ENCODE data around the gene PRAMEF20. TPM values are rescaled to one million over a fixed set of nuclear protein-coding genes. Genes with fewer than 3 reads are reported as not detected.
"Not testable (repeated sequence)": the region's sequence is repeated elsewhere in the genome, so short reads cannot be mapped to it uniquely, and the experiment has no call there.

Gene PRAMEF20
- polyA plus RNA-seq, 1 of the 3 experiments (the other 2 are of a cell fraction), result not detected

GRCh38 chr1:13380380-13380779 is 29.9 kb upstream of the PRAMEF20 start:
- 8% methylated on average over 3 of the region's 3 CpGs for WGBS (ENCODE audit: low lambda C conversion rate)
- DNase-seq, result not testable (repeated sequence)

GRCh38 chr1:13389332-13389731 is 20.9 kb upstream of the PRAMEF20 start, which contains the start of gene PRAMEF17:
Gene PRAMEF17, plus strand, starts transcription at chr1:13389632. Its CDS starts 26 bp downstream, at chr1:13389658.
- CTCF ChIA-PET, result not testable (repeated sequence)

More at GRCh38 chr1:13380380-13380779, 29.9 kb upstream of the PRAMEF20 start:
- H3K9me3 ChIP-seq; H3K9me2 ChIP-seq; H3K4me3 ChIP-seq (ENCODE audit: low read depth in 2 of 2, low read length in 1 of 2); H3F3A ChIP-seq (replicated peaks; ENCODE audit: insufficient read depth); H3K4me2 ChIP-seq; H3K4me1 ChIP-seq (ENCODE audit: control insufficient read depth in 1 of 2, insufficient read depth in 2 of 2, low read depth in 1 of 2, low read length in 1 of 2); H4K20me1 ChIP-seq (ENCODE audit: insufficient read depth); H3K79me2 ChIP-seq (ENCODE audit: insufficient read depth); H3K9ac ChIP-seq; POLR2A ChIA-PET; H2AFZ ChIP-seq (ENCODE audit: low read depth); CTCF ChIA-PET; H3K27ac ChIP-seq (ENCODE audit: low read depth in 2 of 2, low read length in 1 of 2); H3K27me3 ChIP-seq (ENCODE audit: insufficient read depth); H3K36me3 ChIP-seq (replicated peaks in 1 of 2; ENCODE audit: control insufficient read depth in 1 of 2, insufficient read depth in 2 of 2, low read length in 1 of 2): not testable (repeated sequence)

GRCh38 chr1:13393004-13393403 is 17.2 kb upstream of the PRAMEF20 start:
- H3K9me3 ChIP-seq; H3K79me2 ChIP-seq (ENCODE audit: insufficient read depth); H3K9ac ChIP-seq; POLR2A ChIA-PET; DNase-seq; H3K4me3 ChIP-seq (ENCODE audit: low read depth in 2 of 2, low read length in 1 of 2); H3K27ac ChIP-seq (ENCODE audit: low read depth in 2 of 2, low read length in 1 of 2); H3K36me3 ChIP-seq (replicated peaks in 1 of 2; ENCODE audit: control insufficient read depth in 1 of 2, insufficient read depth in 2 of 2, low read length in 1 of 2); H3K27me3 ChIP-seq (ENCODE audit: insufficient read depth); CTCF ChIA-PET; H2AFZ ChIP-seq (ENCODE audit: low read depth); H3K9me2 ChIP-seq; H3F3A ChIP-seq (replicated peaks; ENCODE audit: insufficient read depth); H3K4me2 ChIP-seq; H3K4me1 ChIP-seq (ENCODE audit: control insufficient read depth in 1 of 2, insufficient read depth in 2 of 2, low read depth in 1 of 2, low read length in 1 of 2); H4K20me1 ChIP-seq (ENCODE audit: insufficient read depth): not testable (repeated sequence)
- 2% methylated on average over 5 of the region's 7 CpGs for WGBS (ENCODE audit: low lambda C conversion rate)

More at GRCh38 chr1:13389332-13389731, 20.9 kb upstream of the PRAMEF20 start, which contains the start of gene PRAMEF17:
- H3K9me2 ChIP-seq; H3K27me3 ChIP-seq (ENCODE audit: insufficient read depth); H3K4me1 ChIP-seq (ENCODE audit: control insufficient read depth in 1 of 2, insufficient read depth in 2 of 2, low read depth in 1 of 2, low read length in 1 of 2); DNase-seq; H3K36me3 ChIP-seq (replicated peaks in 1 of 2; ENCODE audit: control insufficient read depth in 1 of 2, insufficient read depth in 2 of 2, low read length in 1 of 2); H2AFZ ChIP-seq (ENCODE audit: low read depth); H3K4me2 ChIP-seq; H3F3A ChIP-seq (replicated peaks; ENCODE audit: insufficient read depth); POLR2A ChIA-PET; H3K4me3 ChIP-seq (ENCODE audit: low read depth in 2 of 2, low read length in 1 of 2); H3K9ac ChIP-seq; H3K79me2 ChIP-seq (ENCODE audit: insufficient read depth); H3K27ac ChIP-seq (ENCODE audit: low read depth in 2 of 2, low read length in 1 of 2); H4K20me1 ChIP-seq (ENCODE audit: insufficient read depth); H3K9me3 ChIP-seq: not testable (repeated sequence)

GRCh38 chr1:13394761-13395160 is 15.5 kb upstream of the PRAMEF20 start:
- H3K9ac ChIP-seq; DNase-seq; H3K79me2 ChIP-seq (ENCODE audit: insufficient read depth); H3K9me2 ChIP-seq; H4K20me1 ChIP-seq (ENCODE audit: insufficient read depth); H3K9me3 ChIP-seq; H3K4me2 ChIP-seq; POLR2A ChIA-PET; H3K36me3 ChIP-seq (replicated peaks in 1 of 2; ENCODE audit: control insufficient read depth in 1 of 2, insufficient read depth in 2 of 2, low read length in 1 of 2); CTCF ChIA-PET; H3K4me3 ChIP-seq (ENCODE audit: low read depth in 2 of 2, low read length in 1 of 2); H3F3A ChIP-seq (replicated peaks; ENCODE audit: insufficient read depth); H3K27ac ChIP-seq (ENCODE audit: low read depth in 2 of 2, low read length in 1 of 2); H2AFZ ChIP-seq (ENCODE audit: low read depth); H3K27me3 ChIP-seq (ENCODE audit: insufficient read depth); H3K4me1 ChIP-seq (ENCODE audit: control insufficient read depth in 1 of 2, insufficient read depth in 2 of 2, low read depth in 1 of 2, low read length in 1 of 2): not testable (repeated sequence)
- 14% methylated on average over 20 of the region's 32 CpGs for WGBS (ENCODE audit: low lambda C conversion rate)

- H3K36me3 ChIP-seq (replicated peaks in 1 of 2; ENCODE audit: control insufficient read depth in 1 of 2, insufficient read depth in 2 of 2, low read length in 1 of 2); H3K79me2 ChIP-seq (ENCODE audit: insufficient read depth); CTCF ChIA-PET; POLR2A ChIA-PET; DNase-seq; H3K4me3 ChIP-seq (ENCODE audit: low read depth in 2 of 2, low read length in 1 of 2); H3K27me3 ChIP-seq (ENCODE audit: insufficient read depth); H3K27ac ChIP-seq (ENCODE audit: low read depth in 2 of 2, low read length in 1 of 2); H3K9ac ChIP-seq; H3K4me1 ChIP-seq (ENCODE audit: control insufficient read depth in 1 of 2, insufficient read depth in 2 of 2, low read depth in 1 of 2, low read length in 1 of 2); H3K9me2 ChIP-seq; H3K4me2 ChIP-seq; H3F3A ChIP-seq (replicated peaks; ENCODE audit: insufficient read depth); H3K9me3 ChIP-seq; H2AFZ ChIP-seq (ENCODE audit: low read depth); H4K20me1 ChIP-seq (ENCODE audit: insufficient read depth): not testable (repeated sequence)
- 48% methylated on average over 7 of the region's 22 CpGs for WGBS (ENCODE audit: low lambda C conversion rate)
Observed at GRCh38 chr1:13395311-13395710, 14.9 kb upstream of the PRAMEF20 start.

All from SK-N-SH (cell line).